Liver (tissue), 3 donors: ENCODE data around the gene SCGN.

Experiments used
- EGR1 ChIP-seq, 2 donors: IDR thresholded peaks; 2 replicates each; pipeline ENCODE4 v1.6.1; 2016 to 2018; ENCODE audit warnings: antibody characterized with exemption in 2 of 2, low read depth in 2 of 2
- GABPA ChIP-seq, 2 donors: IDR thresholded peaks in 1 of 2; conservative IDR thresholded peaks in 1 of 2; 2 replicates each; pipeline ENCODE4 v1.6.1; 2016; ENCODE audit warnings: antibody characterized with exemption in 2 of 2, mild to moderate bottlenecking in 1 of 2, moderate library complexity in 1 of 2
- HNF4A ChIP-seq, 2 donors: conservative IDR thresholded peaks; 2 replicates each; pipeline ENCODE4 v1.6.1; 2016; ENCODE audit warnings: antibody characterized with exemption in 2 of 2, mild to moderate bottlenecking in 2 of 2
- RAD21 ChIP-seq, 2 donors: IDR thresholded peaks; 2 replicates each; pipeline ENCODE4 v1.6.1; 2016; ENCODE audit warnings: antibody characterized with exemption in 2 of 2, mild to moderate bottlenecking in 2 of 2
- SP1 ChIP-seq: IDR thresholded peaks from 2 replicates; pipeline ENCODE4 v1.6.1; 2018; ENCODE audit warnings: antibody characterized with exemption, mild to moderate bottlenecking
- TAF1 ChIP-seq: conservative IDR thresholded peaks from 2 replicates; pipeline ENCODE4 v1.6.1; 2016; ENCODE audit warnings: antibody characterized with exemption, mild to moderate bottlenecking
- YY1 ChIP-seq: IDR thresholded peaks from 2 replicates; pipeline ENCODE4 v1.6.1; 2016; ENCODE audit warnings: antibody characterized with exemption, mild to moderate bottlenecking
- TF ChIP-seq, protein P1 (sequence below): fragments of 150-350 bp; IDR thresholded peaks from 2 replicates; pipeline ENCODE4 v1.5.1; 2017; ENCODE audit warnings: improper control_type of control experiment, low read depth, low read length; ENCODE audit not compliant: missing input control
- TF ChIP-seq, protein P2 (sequence below): IDR thresholded peaks from 2 replicates; pipeline ENCODE4 v1.6.1; 2016; ENCODE audit warnings: antibody characterized with exemption
- TF ChIP-seq, protein P3 (sequence below): IDR thresholded peaks from 2 replicates; pipeline ENCODE4 v1.6.1; 2016; ENCODE audit warnings: antibody characterized with exemption
- TF ChIP-seq, protein P4 (sequence below): IDR thresholded peaks from 2 replicates; pipeline ENCODE4 v1.6.1; 2016; ENCODE audit warnings: antibody characterized with exemption, mild to moderate bottlenecking
- donor health status: healthy.
- donor health status: healthy.

DNA sequence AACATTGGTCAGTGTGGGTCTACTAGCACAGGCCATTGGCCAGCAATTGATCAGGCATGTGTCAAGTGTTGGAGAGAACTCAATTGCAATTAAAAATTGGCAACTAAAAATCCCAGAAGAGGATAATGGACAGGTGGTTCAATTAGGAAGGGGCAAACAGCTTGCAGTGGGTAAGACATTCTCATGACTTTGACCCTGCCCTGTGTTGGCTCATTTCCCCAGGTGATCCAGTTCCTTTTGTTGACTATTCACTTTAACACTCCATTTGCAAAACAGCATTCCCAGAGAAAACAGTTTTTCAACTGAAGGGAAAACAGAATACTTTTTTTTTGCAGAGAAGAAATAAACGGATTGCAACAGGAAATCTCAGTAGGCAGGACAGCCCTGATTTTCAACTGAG, 28.9 kb upstream of the SCGN start:
- TF ChIP-seq, protein P1, sequence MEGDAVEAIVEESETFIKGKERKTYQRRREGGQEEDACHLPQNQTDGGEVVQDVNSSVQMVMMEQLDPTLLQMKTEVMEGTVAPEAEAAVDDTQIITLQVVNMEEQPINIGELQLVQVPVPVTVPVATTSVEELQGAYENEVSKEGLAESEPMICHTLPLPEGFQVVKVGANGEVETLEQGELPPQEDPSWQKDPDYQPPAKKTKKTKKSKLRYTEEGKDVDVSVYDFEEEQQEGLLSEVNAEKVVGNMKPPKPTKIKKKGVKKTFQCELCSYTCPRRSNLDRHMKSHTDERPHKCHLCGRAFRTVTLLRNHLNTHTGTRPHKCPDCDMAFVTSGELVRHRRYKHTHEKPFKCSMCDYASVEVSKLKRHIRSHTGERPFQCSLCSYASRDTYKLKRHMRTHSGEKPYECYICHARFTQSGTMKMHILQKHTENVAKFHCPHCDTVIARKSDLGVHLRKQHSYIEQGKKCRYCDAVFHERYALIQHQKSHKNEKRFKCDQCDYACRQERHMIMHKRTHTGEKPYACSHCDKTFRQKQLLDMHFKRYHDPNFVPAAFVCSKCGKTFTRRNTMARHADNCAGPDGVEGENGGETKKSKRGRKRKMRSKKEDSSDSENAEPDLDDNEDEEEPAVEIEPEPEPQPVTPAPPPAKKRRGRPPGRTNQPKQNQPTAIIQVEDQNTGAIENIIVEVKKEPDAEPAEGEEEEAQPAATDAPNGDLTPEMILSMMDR: no peak
- TF ChIP-seq, protein P2, sequence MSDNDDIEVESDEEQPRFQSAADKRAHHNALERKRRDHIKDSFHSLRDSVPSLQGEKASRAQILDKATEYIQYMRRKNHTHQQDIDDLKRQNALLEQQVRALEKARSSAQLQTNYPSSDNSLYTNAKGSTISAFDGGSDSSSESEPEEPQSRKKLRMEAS: no peak
- TF ChIP-seq TAF1: no peak
- TF ChIP-seq GABPA (IDR thresholded peaks at IDR 0.05 in 1 of 2, conservative IDR thresholded peaks at IDR 0.05 in 1 of 2): no peak
- TF ChIP-seq, protein P3, sequence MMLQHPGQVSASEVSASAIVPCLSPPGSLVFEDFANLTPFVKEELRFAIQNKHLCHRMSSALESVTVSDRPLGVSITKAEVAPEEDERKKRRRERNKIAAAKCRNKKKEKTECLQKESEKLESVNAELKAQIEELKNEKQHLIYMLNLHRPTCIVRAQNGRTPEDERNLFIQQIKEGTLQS: no peak
- no peak for TF ChIP-seq SP1
- TF ChIP-seq, protein P4, sequence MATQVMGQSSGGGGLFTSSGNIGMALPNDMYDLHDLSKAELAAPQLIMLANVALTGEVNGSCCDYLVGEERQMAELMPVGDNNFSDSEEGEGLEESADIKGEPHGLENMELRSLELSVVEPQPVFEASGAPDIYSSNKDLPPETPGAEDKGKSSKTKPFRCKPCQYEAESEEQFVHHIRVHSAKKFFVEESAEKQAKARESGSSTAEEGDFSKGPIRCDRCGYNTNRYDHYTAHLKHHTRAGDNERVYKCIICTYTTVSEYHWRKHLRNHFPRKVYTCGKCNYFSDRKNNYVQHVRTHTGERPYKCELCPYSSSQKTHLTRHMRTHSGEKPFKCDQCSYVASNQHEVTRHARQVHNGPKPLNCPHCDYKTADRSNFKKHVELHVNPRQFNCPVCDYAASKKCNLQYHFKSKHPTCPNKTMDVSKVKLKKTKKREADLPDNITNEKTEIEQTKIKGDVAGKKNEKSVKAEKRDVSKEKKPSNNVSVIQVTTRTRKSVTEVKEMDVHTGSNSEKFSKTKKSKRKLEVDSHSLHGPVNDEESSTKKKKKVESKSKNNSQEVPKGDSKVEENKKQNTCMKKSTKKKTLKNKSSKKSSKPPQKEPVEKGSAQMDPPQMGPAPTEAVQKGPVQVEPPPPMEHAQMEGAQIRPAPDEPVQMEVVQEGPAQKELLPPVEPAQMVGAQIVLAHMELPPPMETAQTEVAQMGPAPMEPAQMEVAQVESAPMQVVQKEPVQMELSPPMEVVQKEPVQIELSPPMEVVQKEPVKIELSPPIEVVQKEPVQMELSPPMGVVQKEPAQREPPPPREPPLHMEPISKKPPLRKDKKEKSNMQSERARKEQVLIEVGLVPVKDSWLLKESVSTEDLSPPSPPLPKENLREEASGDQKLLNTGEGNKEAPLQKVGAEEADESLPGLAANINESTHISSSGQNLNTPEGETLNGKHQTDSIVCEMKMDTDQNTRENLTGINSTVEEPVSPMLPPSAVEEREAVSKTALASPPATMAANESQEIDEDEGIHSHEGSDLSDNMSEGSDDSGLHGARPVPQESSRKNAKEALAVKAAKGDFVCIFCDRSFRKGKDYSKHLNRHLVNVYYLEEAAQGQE: no peak
- no peak for TF ChIP-seq EGR1 (IDR thresholded peaks at IDR 0.05; ENCODE audit: low read depth in 2 of 2)
- no peak for TF ChIP-seq RAD21 (IDR thresholded peaks at IDR 0.05)
- no peak for TF ChIP-seq YY1
- TF ChIP-seq HNF4A (conservative IDR thresholded peaks at IDR 0.05): no peak
